Measurements from ENCODE around the gene CPNE5.

CPNE5 gene

DNA sequence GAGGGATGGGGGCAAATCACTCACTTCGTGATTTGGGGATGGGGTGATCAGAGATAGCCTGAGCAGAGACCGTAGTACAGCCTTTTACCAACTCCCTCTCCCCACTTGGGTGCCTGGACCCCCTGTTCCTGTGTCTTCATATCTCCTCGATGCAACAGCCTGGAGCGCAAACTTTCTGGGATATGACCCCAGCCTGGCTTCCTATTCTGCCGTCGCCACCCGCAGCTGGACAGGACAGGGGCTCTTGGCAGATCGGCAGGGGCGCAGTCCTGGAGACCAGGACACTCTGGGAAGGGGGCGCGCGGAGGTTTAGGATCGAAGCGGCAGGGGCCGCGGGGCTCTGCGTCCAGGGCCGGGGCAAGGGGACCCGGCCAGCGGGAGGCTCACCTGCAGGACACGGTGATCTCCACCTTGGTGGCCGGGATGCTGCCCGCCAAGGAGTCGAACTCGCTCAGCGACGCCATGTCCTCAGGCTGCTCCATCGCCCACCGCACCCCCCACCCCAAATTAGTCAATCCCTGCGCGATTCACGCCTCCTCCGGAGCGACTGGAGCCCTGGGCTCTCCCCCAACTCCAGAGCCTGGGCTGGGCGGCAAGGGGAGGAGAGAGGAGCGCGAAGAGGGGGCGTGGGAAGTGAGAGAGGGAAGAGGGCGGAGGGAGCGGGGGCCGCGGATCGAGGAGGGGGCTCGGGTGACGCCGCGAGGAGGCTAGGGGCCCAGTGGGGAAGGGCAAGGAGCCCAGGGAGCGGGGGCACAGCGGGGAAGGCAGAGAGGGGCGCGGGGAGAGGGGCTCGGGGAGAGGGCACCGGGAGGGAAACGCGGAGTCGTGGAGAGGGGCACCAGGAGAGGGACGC is at the start of gene CPNE5:
Gene CPNE5, minus strand, starts transcription at position 549 of the 853 bp plus-strand sequence. Its CDS starts 67 bp downstream, at position 482.
- DNase-seq (ENCODE audit: low read depth in 2 of 2), result no peak

DNA sequence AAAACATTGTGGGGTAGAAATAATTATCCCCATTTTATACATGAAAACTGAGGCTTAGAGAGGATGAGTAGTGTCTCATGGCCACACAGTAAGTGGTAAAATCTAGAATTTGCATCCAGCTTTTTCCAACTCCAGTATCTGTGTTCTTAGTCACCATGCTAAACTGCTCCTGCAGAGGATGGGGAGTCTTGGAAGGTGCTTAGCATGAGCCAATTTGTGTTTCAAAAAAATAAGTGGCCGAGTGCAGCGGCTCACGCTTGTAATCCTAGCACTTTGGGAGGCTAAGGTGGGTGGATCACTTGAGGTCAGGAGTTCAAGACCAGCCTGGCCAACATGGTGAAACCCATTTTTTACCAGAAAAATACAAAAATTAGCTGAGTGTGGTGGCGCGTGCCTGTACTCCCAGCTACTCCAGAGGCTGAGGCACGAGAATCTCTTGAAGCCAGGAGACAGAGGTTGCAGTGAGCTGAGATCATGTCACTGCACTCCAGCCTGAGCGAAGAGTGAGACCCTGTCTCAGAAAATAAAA is 48.9 kb upstream of the CPNE5 start:
- no peak for DNase-seq (ENCODE audit: low read depth in 2 of 2)

DNA sequence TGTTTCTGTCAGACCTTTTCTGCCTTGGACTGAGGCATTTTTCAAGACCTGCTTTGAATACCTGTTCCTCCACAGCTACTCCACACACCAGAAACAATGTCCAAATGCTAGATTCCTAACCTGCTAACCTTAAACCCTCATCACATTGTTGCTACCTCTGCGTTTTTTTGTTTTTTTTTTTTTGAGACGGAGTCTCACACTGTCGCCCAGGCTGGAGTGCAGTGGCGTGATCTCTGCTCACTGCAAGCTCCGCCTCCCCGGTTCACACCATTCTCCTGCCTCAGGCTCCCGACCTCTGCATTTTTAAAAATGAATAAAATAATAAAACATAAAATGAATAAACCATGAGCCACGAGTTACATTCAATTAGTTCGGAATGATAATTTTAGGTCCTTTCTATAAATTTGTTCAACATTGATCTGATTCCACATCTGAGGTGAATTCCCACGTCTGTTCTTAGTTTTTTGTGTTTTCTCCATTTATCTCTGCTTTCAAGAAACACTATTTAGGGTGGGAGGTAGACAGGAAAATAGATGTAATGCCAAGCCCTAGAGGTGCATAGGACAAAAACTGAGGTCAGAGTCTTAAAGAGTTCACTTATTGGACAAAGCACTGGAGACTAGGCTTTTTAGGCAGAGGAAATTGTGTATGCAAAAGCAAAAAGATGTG is 47.8 kb upstream of the CPNE5 start:
- DNase-seq (ENCODE audit: low read depth in 2 of 2), result no peak

DNA sequence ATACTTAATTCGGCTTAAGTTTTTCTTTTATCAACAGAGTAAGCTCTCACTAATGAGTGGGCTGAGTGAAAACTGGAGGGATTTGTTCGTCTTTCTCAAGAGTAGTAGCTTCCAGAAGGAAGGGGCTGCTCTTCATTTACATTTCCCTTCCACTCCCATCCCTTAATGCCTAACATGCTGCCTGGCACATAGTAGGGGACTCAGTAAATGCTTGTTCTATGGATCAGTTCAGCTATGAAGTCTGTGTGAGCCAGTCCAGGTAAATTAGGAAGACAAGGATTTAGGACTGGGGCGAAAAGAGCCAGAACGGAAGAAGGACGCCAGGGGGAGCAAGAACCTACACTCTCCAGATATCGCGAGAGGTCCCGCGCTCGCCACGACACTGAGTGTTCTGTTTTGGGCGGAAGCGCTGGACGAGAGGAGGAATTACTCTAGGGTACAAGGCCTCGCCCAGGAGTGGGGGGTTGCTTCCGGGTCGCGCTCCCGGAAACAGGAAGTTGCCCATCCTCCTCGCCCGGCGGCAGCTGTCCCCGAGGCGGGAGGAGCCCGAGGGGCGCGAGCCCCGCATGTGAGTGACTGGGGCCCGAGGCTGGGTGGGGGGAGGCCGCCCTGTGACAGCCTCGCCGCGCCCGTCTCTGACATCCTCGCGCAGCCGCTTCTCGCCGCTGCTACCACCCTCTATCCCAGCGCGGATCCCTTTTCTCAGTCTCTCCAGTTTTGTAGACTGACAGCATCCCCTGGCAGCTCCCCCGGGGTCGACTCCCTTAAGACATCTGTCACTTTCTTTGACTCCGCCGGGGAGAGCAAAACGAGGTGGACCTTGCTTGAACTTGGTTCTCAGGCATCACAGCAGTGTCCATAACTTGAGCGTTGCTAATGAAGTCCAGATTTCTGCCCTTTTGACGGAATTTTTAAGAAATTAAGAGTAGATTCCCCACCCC is 46.5 kb upstream of the CPNE5 start, which contains the start of gene C6orf89:
Gene C6orf89, plus strand, starts transcription at position 492 of the 941 bp plus-strand sequence. CDS start 13,493 bp downstream, outside the sequence.
- peak; percentile 92 to 96 for DNase-seq (ENCODE audit: low read depth in 2 of 2)

DNA sequence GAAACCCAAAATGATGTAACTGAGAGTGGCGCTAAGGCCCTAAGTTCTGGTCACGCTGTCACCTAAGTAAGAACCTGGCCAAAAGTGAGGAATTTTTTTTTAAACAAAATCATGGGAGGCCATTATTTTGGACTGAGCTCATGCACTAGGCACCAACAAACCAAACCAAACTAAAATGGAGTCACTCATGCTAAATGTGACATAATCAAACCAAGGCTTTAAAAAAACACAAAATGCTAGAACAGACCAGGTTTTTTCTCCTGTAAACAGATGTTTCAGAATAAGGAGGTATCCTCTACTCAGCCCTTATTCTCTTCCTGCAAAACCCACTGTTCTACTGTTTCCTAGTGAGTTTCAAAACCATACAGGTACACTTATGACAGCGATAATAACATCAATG is 45.4 kb upstream of the CPNE5 start:
- DNase-seq (ENCODE audit: low read depth in 2 of 2), result no peak

DNA sequence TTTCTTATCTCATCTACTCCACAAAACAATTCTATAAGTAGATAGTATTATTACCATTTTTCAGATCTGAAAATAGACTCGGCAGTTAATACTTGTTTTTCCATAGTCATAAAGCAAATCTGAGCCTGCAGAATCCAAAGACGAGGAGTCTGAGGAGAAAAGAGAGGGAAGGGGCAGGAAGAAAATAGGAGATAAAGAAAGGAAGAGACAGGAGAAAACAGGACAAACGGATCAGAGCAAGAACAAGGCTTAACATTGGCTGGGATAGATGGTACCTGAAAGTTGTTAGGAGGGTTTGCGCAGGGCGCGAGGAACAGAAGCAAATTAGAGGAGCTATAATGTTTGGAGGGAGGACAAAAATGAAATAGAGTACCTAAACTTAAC is 36.0 kb upstream of the CPNE5 start:
- no peak for DNase-seq (ENCODE audit: low read depth in 2 of 2)

DNA sequence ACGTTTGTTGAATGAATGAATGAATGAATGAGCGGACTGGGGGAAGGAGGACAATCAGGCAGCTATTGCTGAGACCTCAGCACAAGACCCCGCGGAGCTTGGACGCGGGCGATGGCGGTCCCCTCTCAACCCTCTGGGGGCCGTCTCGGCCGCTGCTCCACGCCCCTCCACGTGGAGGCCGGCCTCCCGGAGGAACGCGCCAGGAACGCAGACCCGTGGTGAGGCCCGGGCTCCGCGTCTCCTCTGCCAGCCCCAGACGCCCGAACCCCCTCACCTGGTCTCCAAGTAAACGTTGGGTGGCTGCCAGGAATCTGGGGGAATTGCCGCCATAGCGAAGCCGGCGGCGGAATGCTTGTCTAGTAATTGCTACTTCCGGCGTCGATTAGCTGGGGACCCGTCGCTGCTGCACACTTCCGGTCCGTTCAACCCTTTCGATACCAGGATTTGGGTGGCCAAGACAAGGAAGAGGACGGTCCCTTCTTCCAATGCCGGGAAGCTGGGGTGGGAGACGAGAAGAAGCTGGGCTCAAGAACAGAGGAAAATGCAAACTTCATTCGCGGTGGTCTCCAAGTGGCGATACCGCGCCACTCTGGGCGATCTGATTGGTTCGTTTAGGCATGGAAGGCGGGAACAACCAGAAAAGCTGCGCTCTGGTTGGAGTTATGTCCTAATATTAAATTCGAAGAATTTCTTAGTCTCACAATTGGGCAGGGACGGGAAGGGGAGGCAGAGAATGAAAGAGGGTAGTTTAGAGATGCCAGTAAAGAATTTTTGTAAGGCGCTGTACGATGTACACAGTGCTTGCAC is 35.4 kb upstream of the CPNE5 start, which contains the start of gene PPIL1:
Gene PPIL1, minus strand, starts transcription at position 361 of the 807 bp plus-strand sequence. Its CDS starts 31 bp downstream, at position 330.
- DNase-seq (ENCODE audit: low read depth in 2 of 2), result peak; percentile 66 to 75

DNA sequence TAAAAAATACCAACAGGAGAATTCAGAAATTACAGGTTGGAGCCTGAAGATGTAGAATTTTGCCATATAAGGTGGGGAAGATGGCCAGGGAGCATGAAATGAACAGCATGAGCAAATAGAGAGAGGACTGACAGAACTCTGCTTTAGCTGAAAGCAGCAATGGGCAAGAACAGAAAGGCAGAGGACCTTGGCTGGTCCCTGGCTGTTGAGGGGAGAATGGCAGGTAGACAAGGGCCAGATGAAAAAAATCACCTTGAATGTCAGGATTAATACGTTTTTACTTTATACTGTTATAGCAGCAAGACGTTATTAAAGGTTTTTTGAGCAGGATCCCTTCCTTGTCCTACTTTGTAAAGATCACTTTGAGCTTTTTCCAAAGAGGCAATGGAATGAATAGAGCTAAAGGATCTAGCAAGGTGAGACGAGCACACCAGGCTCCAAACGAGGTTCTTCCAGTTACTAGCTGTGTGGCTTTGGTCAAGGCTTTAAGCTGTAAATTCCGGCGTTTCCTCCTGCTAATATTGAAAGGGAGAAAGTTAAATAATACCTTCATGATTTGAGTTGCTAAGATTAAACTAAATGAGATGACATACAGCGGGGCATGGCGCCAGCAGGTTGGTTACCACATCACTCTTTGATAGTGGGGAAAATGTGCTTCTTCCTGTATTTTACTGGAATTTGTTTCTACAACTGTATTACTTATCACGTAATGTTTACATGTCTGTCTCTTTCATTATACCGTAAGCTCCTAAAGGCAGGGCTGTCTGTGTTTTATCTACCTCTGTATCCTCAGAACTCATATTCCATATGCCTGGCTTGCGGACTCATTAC is 34.6 kb upstream of the CPNE5 start:
- DNase-seq (ENCODE audit: low read depth in 2 of 2), result no peak

DNA sequence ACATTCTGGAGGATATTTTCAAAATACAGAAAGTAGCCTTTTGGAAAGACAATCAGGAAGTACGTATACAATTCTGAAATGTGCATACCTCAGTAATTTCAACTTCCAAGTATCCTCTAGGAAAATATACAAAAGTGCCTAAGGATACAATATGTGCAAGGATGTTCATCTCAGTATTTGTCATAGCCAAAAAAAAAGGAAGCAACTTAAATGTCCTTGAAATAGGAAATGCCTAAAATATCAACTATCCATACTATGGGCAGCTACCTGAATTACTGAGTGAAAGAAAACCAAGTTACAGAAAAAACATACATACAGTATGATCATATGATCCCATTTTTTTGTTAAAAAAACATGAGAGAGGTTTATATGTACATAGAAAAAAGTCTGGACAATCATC is 33.9 kb upstream of the CPNE5 start:
- DNase-seq (ENCODE audit: low read depth in 2 of 2), result no peak

DNA sequence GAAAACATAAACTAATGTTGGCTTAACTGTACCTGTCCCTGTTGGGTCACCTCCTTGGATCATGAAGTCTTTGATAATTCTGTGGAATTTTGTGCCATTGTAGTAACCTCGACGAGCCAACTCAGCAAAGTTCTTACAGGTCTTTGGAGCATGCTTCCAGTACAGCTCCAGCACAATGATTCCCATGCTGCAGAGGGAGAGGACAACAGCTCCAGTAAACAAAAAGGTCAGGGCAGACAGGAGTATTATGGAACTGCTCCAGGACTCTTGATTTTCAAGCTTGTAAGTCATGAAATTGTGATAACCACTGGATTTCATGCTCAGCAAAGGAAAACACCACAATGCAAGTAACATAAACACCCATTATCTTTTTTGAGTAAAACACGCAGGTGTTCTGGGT is 32.4 kb upstream of the CPNE5 start:
- no peak for DNase-seq (ENCODE audit: low read depth in 2 of 2)

DNA sequence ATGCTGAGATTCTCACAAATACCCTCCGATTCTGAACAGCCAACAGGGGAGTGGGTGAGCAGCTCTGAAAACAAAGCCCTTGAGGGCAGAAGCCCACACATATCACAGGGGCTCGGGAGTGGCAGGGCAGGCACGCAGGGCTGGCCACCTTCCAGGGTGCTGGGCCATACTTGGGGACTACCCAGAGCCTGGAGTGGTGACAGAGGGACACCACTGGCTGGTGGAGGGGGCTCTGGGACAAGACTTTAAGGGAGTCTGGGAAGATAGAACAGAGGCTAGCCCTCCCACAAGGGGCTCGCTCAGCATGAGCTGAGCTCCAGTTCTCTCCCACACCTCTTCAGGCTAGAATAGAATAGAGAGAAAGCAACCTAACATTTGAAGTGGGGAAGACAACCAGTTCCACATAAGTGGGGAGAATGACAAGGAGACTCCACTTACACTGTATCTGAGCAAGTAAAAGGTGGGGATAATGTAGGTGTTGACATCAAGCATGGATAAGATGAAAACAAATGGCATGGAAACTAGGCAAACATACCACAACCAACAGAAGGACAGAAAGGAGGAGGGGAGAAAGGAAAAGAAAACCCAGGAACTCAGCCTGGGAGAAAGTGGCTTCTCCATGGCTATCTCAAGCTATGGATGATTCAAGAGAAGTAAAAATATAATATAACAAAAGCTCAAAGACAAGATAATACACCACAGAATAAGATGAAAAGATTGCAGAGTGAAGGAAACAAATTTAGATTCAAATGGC is 28.4 kb upstream of the CPNE5 start:
- DNase-seq (ENCODE audit: low read depth in 2 of 2), result no peak

DNA sequence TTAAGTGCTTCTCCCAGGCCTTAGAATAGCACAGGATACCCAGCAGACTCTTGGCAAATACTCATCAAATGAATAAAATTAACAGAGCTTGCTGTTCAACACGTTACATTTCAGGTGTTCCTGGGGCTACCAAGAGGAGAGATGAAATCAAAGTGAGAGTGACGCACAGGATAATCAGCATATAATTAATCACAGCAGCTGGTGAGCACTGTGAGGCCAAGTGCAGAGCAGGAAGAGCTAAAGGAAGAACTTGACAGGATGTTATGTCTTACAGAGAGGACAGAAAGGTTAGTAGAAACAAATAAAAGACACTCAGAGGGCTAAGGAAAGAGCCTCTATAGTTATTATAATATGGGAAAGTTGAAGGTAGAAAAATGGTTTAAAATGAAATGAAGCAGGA is 26.6 kb upstream of the CPNE5 start:
- DNase-seq (ENCODE audit: low read depth in 2 of 2), result no peak

DNA sequence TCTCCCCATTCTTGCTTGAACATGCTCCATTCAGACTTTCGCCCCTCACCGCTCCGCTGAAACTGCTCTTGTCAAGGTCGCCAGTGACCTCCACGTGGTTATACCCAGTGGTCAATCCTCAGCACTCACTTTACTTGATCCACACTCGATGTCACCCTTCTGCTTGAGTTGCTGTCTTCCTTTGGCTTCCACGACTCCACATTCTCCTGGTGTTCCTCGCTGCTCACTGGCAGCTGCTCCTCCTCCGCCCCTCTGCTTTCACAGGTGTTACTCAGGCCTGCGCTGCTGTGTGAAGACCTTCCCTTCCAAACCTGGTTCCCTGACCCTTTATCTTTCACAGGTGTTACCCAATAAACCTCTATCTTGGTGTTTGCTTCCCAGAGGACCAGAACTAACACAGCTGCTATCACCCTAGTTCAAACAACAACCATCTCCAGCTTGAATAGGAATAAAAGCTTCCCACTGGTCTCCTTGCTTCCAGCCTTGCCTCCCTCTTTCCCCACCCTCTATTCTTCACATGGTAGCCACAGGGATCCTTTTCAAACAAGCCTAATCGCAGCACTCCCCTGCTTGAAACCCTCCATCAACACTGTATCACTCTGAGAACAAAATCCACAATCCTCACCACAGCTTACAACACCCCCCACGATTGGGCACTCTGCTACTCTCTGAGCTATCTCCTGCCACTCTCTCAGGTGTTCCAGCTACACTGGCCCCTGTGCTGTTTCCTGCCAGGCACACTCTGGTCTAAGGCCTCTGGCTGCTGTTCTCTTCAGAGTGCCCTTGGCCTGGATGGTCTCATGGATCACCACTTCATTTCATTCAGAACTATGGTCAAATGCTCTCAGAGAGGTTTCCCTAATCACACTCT is 24.7 kb upstream of the CPNE5 start:
- DNase-seq (ENCODE audit: low read depth in 2 of 2), result no peak

DNA sequence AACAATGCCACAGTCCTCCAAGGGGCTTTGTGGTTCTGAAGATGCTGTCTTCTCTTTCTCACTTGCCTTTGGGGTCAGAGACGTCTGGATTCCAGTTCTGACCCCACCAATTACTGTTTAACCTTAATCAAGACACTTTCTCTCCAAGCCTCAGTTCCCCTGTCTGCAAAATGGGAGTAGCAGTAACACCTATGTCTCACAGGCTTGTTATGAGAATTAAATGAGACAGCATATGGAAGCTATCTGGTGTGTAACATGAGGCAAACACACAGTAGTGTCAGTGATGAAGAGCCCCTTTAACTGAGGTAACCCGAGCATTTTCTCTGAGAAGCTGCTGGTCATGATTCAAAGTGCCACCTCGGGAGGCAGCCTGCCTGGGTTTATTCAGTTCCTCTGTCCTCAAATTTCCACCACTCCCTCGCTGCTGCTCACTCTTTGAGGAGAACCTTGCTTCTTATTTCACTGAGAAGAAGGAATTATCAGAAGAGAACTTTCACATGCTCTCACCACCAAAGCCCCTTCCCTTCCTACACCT is 23.7 kb upstream of the CPNE5 start:
- no peak for DNase-seq (ENCODE audit: low read depth in 2 of 2)

DNA sequence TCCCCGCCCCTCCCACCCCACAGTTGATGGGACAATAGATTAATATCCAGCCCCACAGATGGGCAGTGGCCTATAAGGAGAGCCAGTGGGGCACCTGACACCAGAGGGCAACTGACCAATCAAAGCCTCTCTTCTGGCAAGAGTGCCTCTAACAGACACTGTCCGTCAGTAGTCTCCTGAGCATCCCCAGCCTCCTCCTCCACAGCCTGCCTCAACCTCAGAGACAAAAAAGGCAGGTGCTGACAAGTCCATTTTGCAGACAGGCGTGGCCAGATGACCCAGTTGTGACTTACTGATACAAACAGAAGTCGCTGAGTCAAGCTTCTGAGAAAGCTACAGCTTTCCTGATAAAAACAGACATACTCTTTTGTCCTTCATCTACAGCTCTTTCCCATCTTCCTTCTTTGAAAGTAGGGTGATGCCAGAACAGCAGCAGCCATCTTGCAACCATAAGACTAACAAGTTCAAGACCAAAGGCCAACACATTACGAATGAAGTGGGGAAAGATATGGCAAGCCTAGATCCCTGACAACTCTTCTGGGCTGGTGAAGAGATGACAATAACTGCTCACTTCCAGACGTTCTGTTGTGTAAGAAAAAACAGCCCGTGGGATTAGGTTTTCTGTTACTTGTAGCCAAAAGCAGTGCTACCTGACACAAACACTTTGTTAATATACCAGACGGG is 23.1 kb upstream of the CPNE5 start:
- no peak for DNase-seq (ENCODE audit: low read depth in 2 of 2)

DNA sequence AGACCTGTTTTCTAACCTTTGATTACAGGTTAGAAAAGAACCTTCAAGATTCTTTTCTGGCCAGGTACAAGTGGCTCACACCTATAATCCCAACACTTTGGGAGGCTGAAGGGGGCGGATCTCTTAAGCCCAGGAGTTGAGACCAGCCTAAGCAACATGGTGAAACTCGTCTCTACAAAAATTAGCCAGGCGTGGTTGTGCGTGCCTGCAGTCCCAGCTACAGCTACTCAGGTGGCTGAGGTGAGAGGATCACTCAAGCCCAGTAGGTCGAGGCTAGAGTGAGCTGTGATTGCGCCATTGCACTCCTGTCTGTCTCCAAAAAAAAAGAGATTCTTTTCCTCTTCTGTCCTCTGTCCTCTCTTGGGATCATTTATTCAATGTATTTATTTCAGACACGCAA is 20.9 kb upstream of the CPNE5 start:
- DNase-seq (ENCODE audit: low read depth in 2 of 2), result no peak

DNA sequence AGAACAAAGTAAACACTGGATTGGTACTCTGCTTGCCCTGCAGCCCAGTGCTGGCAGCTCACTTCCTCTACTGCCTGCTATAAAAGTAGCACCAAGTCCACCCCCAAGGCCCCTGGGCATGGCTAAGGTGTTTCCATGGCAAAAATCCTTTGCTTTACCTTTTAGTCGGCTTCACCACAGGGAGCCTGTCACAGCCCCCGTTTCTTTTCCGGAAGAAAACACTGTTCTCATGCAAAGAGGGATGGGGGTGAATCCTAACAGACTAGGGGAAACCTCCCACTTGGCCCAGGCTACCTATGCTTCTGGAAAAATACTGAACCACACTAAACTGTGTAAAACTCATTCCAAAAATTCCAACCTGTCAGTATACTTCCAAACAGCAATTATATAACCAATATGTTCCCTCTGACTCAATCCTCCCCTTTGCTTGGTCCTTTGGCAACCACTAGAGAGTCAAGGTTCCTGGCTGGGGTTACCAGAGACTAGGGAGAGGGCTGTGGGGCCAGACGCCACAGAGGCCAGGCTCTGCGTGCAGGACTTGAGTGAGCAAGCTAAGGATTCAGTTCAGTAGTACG is 19.2 kb upstream of the CPNE5 start:
- DNase-seq (ENCODE audit: low read depth in 2 of 2), result no peak

All from stimulated activated CD4-positive, alpha-beta T cell treated with anti-CD3 and anti-CD28 coated beads, Interleukin-1b, Interleukin-23, amount 100 ng/mL, for 4 hours (primary cell).